Esophagus squamous epithelium (tissue), 4 donors: Measurements from ENCODE around the gene FOSB.

Experiments used
- CTCF ChIP-seq, 6 experiments: fragments of 450-650 bp in 4 of 6; fragments of 200-600 bp in 2 of 6; sonication (generic) in 2 of 6; IDR thresholded peaks; one replicate each; pipeline ENCODE4 v1.5.1; 2016 to 2019; ENCODE audit warnings: antibody characterized with exemption in 6 of 6, mild to moderate bottlenecking in 4 of 6, moderate library complexity in 4 of 6
- POLR2A ChIP-seq, 4 donors: fragments of 450-650 bp; IDR thresholded peaks; one replicate each; pipeline ENCODE4 v1.6.1; 2017; ENCODE audit warnings: antibody characterized with exemption in 4 of 4, mild to moderate bottlenecking in 4 of 4, moderate library complexity in 3 of 4

GRCh38 chr19:45497791-45498190 is 30.0 kb downstream of the FOSB start:
- TF ChIP-seq CTCF (IDR thresholded peaks at IDR 0.05) (no peak), POLR2A (IDR thresholded peaks at IDR 0.05) (no peak)
